H1 (cell line): Measurements from ENCODE around the gene SEC14L3. TPM values are rescaled to one million over a fixed set of nuclear protein-coding genes. Genes with fewer than 3 reads are reported as not detected.

Experiments used
- NRF1 ChIP-seq: IDR thresholded peaks from 2 replicates; pipeline ENCODE4 v1.6.1; 2011; ENCODE audit warnings: mild to moderate bottlenecking, low read depth, low read length, improper control_type of control experiment
- polyA plus RNA-seq, 7 experiments: library from polyadenylated mRNA; depleted of rRNA in 3 of 7; stranded (reverse) in 5 of 7; unstranded in 2 of 7; fragments of >200 nt in 5 of 7; fragments of 200-250 nt in 2 of 7; gene quantifications; 1 replicate in 5 of 7; 2 replicates in 1 of 7; 4 replicates in 1 of 7; pipeline versions ENCODE4 v1.2.1 to v1.2.3, GENCODE V29; 2011 to 2013; ENCODE audit warnings: missing spikeins in 2 of 7, mixed read lengths in 2 of 7
- total RNA-seq: library from RNA; stranded (reverse); fragmentation: NEBNext Ultra II Directional; extraction: Animal tissue kit (Norgen Biotek cat#: 25700); gene quantifications from 2 replicates; pipeline ENCODE4 v1.2.1, GENCODE V29; 2021
- TF ChIP-seq, protein P1 (sequence below): fragments of 300-600 bp; sonication (generic); IDR thresholded peaks from 2 replicates; pipeline ENCODE4 v1.7.1; 2012; ENCODE audit warnings: low read length, moderate library complexity, mild to moderate bottlenecking, inconsistent platforms; ENCODE audit not compliant: insufficient replicate concordance

Gene SEC14L3
- total and polyA plus RNA-seq, 2 of the 8 experiments (the other 6 are each of a cell fraction or from before 2014, with no cell fraction given) = not detected

DNA sequence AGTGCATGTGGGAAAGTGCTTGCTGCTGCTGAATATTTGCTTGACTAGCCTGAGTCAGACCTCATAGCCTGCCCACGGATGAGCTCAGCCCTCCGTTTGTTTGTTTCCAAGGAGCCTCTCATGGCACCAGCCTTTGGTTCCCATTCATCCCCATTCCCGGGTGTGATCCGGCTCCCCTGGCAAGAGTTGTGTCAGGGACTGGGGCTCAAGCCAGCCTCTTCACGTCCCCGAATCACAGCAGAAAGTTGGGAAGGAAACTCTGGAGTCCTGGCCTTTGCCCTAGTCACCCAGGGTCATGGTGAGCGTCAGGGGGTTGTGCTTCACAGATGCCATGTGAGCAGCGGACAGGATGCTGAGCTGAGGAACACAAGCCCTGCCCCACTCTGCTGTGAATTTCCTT is 13.8 kb downstream of the SEC14L3 start (continued):
- TF ChIP-seq, protein P1, sequence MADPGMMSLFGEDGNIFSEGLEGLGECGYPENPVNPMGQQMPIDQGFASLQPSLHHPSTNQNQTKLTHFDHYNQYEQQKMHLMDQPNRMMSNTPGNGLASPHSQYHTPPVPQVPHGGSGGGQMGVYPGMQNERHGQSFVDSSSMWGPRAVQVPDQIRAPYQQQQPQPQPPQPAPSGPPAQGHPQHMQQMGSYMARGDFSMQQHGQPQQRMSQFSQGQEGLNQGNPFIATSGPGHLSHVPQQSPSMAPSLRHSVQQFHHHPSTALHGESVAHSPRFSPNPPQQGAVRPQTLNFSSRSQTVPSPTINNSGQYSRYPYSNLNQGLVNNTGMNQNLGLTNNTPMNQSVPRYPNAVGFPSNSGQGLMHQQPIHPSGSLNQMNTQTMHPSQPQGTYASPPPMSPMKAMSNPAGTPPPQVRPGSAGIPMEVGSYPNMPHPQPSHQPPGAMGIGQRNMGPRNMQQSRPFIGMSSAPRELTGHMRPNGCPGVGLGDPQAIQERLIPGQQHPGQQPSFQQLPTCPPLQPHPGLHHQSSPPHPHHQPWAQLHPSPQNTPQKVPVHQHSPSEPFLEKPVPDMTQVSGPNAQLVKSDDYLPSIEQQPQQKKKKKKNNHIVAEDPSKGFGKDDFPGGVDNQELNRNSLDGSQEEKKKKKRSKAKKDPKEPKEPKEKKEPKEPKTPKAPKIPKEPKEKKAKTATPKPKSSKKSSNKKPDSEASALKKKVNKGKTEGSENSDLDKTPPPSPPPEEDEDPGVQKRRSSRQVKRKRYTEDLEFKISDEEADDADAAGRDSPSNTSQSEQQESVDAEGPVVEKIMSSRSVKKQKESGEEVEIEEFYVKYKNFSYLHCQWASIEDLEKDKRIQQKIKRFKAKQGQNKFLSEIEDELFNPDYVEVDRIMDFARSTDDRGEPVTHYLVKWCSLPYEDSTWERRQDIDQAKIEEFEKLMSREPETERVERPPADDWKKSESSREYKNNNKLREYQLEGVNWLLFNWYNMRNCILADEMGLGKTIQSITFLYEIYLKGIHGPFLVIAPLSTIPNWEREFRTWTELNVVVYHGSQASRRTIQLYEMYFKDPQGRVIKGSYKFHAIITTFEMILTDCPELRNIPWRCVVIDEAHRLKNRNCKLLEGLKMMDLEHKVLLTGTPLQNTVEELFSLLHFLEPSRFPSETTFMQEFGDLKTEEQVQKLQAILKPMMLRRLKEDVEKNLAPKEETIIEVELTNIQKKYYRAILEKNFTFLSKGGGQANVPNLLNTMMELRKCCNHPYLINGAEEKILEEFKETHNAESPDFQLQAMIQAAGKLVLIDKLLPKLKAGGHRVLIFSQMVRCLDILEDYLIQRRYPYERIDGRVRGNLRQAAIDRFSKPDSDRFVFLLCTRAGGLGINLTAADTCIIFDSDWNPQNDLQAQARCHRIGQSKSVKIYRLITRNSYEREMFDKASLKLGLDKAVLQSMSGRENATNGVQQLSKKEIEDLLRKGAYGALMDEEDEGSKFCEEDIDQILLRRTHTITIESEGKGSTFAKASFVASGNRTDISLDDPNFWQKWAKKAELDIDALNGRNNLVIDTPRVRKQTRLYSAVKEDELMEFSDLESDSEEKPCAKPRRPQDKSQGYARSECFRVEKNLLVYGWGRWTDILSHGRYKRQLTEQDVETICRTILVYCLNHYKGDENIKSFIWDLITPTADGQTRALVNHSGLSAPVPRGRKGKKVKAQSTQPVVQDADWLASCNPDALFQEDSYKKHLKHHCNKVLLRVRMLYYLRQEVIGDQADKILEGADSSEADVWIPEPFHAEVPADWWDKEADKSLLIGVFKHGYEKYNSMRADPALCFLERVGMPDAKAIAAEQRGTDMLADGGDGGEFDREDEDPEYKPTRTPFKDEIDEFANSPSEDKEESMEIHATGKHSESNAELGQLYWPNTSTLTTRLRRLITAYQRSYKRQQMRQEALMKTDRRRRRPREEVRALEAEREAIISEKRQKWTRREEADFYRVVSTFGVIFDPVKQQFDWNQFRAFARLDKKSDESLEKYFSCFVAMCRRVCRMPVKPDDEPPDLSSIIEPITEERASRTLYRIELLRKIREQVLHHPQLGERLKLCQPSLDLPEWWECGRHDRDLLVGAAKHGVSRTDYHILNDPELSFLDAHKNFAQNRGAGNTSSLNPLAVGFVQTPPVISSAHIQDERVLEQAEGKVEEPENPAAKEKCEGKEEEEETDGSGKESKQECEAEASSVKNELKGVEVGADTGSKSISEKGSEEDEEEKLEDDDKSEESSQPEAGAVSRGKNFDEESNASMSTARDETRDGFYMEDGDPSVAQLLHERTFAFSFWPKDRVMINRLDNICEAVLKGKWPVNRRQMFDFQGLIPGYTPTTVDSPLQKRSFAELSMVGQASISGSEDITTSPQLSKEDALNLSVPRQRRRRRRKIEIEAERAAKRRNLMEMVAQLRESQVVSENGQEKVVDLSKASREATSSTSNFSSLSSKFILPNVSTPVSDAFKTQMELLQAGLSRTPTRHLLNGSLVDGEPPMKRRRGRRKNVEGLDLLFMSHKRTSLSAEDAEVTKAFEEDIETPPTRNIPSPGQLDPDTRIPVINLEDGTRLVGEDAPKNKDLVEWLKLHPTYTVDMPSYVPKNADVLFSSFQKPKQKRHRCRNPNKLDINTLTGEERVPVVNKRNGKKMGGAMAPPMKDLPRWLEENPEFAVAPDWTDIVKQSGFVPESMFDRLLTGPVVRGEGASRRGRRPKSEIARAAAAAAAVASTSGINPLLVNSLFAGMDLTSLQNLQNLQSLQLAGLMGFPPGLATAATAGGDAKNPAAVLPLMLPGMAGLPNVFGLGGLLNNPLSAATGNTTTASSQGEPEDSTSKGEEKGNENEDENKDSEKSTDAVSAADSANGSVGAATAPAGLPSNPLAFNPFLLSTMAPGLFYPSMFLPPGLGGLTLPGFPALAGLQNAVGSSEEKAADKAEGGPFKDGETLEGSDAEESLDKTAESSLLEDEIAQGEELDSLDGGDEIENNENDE = no peak
- TF ChIP-seq NRF1 = no peak
- TF ChIP-seq, all 59 proteins: peak for 0
